NCI-H2171 (cell line): ENCODE results near the gene NUP98.

Experiments used
- DNase-seq: peaks from one replicate; lab custom pipeline; 2025; lab: John Stamatoyannopoulos, UW

Gene NUP98

DNA sequence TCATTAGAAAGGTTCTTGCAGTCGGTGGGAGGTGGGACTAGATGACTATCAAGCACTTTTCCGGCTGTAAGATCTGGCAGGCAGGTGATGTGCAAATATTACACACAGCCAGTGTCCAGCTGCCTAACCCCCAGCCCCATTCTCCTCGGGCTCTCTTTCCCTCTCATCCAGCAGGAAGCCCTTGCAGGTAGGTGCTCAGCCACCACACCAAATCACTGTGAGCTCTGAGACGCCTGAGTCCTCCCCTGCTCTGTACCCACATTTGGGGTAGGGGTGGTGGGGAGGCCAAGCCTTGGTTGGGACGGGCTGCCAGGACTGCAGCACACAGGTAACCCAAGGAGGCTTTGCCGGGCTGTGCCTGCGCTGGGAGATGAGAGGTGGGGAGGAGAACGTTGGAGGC, 156.2 kb downstream of the NUP98 start:
- DNase-seq: no peak

GRCh38 chr11:3639841-3640240, 157.5 kb downstream of the NUP98 start:
- no peak for DNase-seq

GRCh38 chr11:3638513-3638912, 158.8 kb downstream of the NUP98 start:
- DNase-seq: no peak

- no peak for DNase-seq
Observed at GRCh38 chr11:3637201-3637600, 160.2 kb downstream of the NUP98 start.

DNA sequence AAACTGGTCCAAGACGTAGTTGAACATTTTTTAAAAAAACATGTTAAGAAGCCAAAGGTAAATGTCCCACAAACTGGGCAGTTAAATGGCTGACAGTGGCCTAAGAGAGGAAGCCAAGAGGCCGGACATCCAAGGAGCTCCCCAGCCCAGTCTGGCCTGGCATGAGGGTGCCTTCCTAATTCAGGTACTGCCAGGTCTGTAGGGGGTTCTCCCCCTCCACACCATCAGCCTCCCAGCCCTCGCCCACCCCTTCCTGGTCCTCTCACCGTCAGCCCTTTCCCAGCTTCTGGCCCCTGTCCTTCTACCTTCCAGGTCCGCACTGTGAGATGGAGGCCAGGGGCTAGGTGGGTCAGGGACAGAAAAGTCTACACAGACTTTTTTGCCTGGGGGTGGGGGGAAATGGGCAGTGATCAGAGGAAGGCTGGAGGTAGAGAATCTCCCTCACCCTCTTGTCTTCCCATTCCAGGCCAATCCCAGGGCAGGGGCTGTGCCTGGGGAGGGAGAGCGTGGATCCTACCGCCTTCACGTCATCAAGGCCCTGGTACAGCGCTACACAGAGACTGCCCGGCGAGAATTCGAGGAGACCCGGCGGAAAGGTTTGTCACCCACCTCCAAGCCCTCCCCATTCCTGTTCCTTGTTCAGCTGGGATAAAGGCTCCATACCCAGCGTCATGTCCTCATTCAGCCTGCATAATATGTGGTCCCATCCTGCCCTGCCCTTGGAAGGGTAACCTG, 161.5 kb downstream of the NUP98 start:
- no peak for DNase-seq

DNA sequence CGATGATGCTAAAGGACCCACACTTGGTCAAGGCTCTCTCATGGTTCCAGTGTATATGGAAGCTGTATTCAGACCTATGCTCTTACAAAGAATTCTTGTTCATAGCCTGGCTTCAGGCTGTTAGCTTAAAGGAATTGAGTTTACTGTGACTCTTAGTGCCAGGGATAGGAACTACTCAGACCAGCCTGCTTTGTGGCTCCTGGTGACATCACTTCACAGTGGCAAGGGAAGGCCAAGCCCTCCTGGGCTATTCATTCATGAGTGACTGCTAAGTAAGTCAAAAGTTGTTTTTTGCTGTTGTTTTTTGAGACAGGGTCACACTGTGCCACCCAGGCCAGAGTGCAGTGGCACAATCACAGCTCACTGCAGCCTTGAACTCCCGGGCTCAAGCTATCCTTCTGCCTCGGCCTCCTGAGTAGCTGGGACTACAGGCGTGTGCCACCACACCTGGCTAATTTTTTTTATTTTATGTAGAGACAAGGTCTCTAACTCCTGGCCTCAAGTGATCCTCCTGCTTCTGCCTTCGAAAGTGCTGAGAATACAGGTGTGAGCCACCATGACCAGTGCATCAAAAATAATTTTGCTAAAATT, 165.2 kb downstream of the NUP98 start:
- no peak for DNase-seq

DNA sequence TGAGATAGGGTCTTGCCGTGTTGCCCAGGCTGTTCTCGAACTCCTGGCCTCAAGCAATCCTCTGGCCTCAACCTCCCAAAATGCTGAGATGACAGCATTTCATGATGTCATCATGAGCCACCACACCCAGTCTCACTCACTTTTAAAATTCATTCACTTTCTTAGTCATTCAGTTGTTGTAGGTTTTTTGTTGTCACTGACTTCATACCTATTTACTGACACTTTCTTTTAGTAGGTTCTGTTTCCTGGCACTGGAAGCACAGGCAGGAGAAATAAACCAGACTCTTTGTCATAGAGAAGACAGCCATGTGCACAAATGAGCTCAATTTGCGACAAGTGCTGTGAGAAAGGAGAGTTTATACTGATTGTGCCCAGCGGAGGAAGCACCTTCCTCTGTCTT, 166.0 kb downstream of the NUP98 start:
- DNase-seq: no peak

DNA sequence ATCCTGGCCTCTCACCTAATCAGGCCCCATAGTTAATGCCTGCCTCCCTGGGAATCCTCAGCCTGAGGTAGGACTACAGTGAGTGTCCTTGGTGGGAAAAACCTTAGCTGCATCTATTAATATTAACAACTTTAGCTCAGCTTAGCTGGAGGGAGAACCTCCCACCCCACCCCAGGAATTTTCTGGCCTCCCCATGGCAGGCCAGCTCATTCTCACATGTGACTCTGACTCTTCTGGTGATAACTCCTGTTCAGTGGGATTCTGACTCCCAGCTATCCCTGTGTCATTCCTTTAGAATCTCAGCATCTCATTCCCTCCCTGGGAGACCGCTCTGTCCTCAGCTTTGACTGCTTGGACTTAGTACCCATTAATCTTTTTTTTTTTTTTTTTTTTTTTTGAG, 170.1 kb downstream of the NUP98 start:
- DNase-seq: no peak

DNA sequence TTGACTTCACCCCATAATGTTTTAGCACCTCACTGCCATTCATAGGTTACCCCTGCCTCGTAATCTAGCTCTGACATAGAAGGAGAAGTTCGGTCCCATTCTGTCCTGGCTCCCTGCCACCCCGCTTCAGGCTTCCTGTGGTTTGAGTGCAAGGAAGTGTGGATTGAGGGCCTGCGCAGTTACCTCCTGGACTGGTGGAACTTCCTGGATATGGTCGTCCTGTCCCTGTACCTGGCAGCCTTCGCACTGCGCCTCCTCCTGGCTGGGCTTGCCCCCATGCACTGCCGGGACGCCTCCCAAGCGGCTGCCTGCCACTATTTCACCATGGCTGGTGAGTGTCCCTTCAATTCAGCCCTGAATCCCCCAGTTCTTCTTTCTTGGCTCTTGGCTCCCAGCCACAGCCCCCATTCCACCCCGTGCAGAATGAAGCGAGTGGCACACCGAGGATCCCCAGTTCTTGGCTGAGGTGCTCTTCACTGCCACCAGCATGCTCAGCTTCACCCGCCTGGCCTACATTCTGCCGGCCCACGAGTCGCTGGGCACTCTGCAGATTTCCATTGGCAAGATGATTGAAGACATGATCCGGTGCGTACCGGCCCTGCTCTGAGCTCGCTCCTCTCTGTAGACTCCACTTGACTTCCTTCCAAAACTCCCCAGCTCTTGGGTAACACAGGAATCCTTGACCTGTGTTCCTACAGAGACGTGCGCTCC, 170.9 kb downstream of the NUP98 start:
- DNase-seq: no peak
